Measurements from ENCODE around the gene GOLGA8B. TPM values are rescaled to one million over a fixed set of nuclear protein-coding genes. Genes with fewer than 3 reads are reported as not detected.
"Not testable (repeated sequence)": the region's sequence is repeated elsewhere in the genome, so short reads cannot be mapped to it uniquely, and the experiment has no call there.

GOLGA8B gene
- total RNA-seq (2014; rRNA removed; shearing (Covaris generic)) = 13.5 and 29.2 TPM in 2 replicates
- polyA plus RNA-seq (2016; fragmentation: Nextera tagmentation; extraction: Ambion mirVana) = 17.5 and 19.8 TPM in 2 replicates

- in situ Hi-C loops (cut with MboI) = loop anchor here (25.0 kb wide), 3 partner anchors 221 to 496 kb away; partner anchors contain the start of genes EMC4 and LPCAT4
Observed at GRCh38 chr15:34583399-34584329, at the start of gene GOLGA8B. Gene GOLGA8B (minus strand): TSS chr15:34583651. CDS start chr15:34535912, 47,739 bp downstream.

GRCh38 chr15:34633165-34633564 lies 49.7 kb upstream of the GOLGA8B start:
- H3K36me3 ChIP-seq (ENCODE audit: low read depth); in situ Hi-C loops (cut with MboI); H4K20me1 ChIP-seq (ENCODE audit: insufficient read depth); H3K4me1 ChIP-seq (ENCODE audit: insufficient read depth); H3K27me3 ChIP-seq (replicated peaks; ENCODE audit: insufficient read depth); H3K79me2 ChIP-seq (ENCODE audit: insufficient read depth); DNase-seq; H3K9me2 ChIP-seq (ENCODE audit: insufficient read depth); H3K27ac ChIP-seq; H2AFZ ChIP-seq; H3K4me2 ChIP-seq (ENCODE audit: unreplicated experiment); H3F3A ChIP-seq (ENCODE audit: insufficient read depth); H3K9me3 ChIP-seq (ENCODE audit: low read depth); H3K9ac ChIP-seq; H3K4me3 ChIP-seq: not testable (repeated sequence)
- 95 to 98% methylated on average over 3 of the region's 3 CpGs for WGBS, 2 experiments (ENCODE audit: low coverage in 1 of 2, low lambda C conversion rate in 2 of 2, missing lambda C conversion rate in 2 of 2)

More at GRCh38 chr15:34583399-34584329, at the start of gene GOLGA8B:
- Histone ChIP-seq H3K9ac (peak within 1 kb of the TSS; percentile 65), H4K20me1 (ENCODE audit: insufficient read depth) (no peaks in the 10 kb centered on the region), H3K4me2 (ENCODE audit: unreplicated experiment) (peak within 1 kb of the TSS; percentile 73), H3F3A (ENCODE audit: insufficient read depth) (0 out of 2 replicates have a peak, but pooled peaks cover 6% of the 10 kb centered on the region), H3K27ac (no peak within 1 kb of the TSS), H3K36me3 (ENCODE audit: low read depth) (no peaks in the 10 kb centered on the region), H3K4me3 (peak within 1 kb of the TSS; percentile 79), H3K9me2 (ENCODE audit: insufficient read depth) (no peaks in the 10 kb centered on the region), H3K9me3 (ENCODE audit: low read depth) (no peaks in the 10 kb centered on the region), H3K27me3 (replicated peaks; ENCODE audit: insufficient read depth) (no peaks in the 10 kb centered on the region), H3K4me1 (ENCODE audit: insufficient read depth) (0 out of 2 replicates have a peak, but pooled peaks cover 3% of the 10 kb centered on the region), H3K79me2 (ENCODE audit: insufficient read depth) (0 out of 2 replicates have a peak, but pooled peaks cover 9% of the 10 kb centered on the region), H2AFZ (peak within 1 kb of the TSS; percentile 88)
- TF ChIP-seq EZH2phosphoT487 (IDR thresholded peaks at IDR 0.05; ENCODE audit: insufficient read depth, low read depth) (no peak), EZH2 (IDR thresholded peaks at IDR 0.05; ENCODE audit: insufficient read depth, poor library complexity, severe bottlenecking) (no peak)
- WGBS, 2 experiments (ENCODE audit: low coverage in 1 of 2, low lambda C conversion rate in 2 of 2, missing lambda C conversion rate in 2 of 2) = 5 to 9% methylated on average over 72 to 75 of the region's 101 CpGs
- DNase-seq = peak; percentile 67

DNA sequence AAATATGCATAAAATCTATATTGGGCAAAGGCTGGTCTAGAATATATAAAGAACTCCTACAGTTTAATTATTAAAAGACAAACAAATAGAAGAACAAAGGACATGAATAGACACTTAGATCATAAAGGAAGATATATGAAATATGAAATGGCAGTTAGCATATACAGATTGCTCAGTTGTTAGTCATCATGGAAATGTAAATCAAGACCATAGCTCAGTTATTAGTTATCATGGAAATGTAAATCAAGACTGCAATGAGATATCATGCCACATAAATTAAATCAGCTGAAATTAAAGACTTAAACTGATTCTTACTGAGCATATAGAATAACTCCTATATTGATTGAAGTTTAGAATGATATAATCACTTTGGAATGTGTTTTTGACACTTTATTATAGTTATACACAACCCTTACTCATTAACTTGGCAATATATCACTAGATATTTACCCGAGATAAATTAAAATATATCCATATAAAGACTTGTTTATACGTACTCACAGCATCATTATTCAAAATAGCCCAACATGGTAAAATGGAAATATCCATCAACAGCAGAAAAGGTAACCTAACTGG lies 45.2 kb upstream of the GOLGA8B start:
- Histone ChIP-seq H4K20me1 (ENCODE audit: insufficient read depth) (no peaks in the 10 kb centered on the region), H3K36me3 (ENCODE audit: low read depth) (no peaks in the 10 kb centered on the region), H3F3A (ENCODE audit: insufficient read depth) (no peaks in the 10 kb centered on the region), H2AFZ (no peak overlapping the region), H3K9ac (no peak overlapping the region), H3K4me3 (no peak overlapping the region), H3K27me3 (replicated peaks; ENCODE audit: insufficient read depth) (no peaks in the 10 kb centered on the region), H3K9me3 (ENCODE audit: low read depth) (no peaks in the 10 kb centered on the region), H3K9me2 (ENCODE audit: insufficient read depth) (no peaks in the 10 kb centered on the region), H3K79me2 (ENCODE audit: insufficient read depth) (no peaks in the 10 kb centered on the region), H3K27ac (no peak overlapping the region), H3K4me2 (ENCODE audit: unreplicated experiment) (peak overlapping the region; percentile 17), H3K4me1 (ENCODE audit: insufficient read depth) (peaks cover 7% of the 10 kb centered on the region; the same call in 1 of the 2 replicates)
- DNase-seq = no peak
- no peak for TF ChIP-seq EZH2phosphoT487 (IDR thresholded peaks at IDR 0.05; ENCODE audit: insufficient read depth, low read depth)
- no peak for TF ChIP-seq EZH2 (IDR thresholded peaks at IDR 0.05; ENCODE audit: insufficient read depth, poor library complexity, severe bottlenecking)
- WGBS, 2 experiments (ENCODE audit: low coverage in 1 of 2, low lambda C conversion rate in 2 of 2, missing lambda C conversion rate in 2 of 2) = 58 to 64% methylated on average over 2 of the region's 2 CpGs
- in situ Hi-C loops (cut with MboI) = no loop called here

DNA sequence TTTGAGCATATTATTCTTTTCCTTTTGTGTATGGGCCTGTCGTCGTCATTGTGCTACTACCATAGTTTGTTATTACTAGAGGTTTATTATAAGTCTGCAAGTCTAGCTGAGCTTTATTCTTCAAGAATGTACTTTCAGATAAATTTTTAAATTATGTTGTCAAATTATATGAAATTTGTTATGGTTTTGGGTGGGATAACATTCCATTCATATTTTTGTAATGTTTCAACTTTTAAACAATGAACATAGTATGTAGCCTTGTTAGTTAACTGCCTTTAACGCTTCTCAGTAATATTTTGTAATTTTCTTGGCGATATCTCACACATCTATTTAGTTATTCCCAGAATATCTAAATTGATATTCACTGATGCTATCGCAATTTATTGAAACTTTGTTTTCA lies 41.6 kb upstream of the GOLGA8B start:
- 83 to 90% methylated on average over 5 of the region's 5 CpGs for WGBS, 2 experiments (ENCODE audit: low coverage in 1 of 2, low lambda C conversion rate in 2 of 2, missing lambda C conversion rate in 2 of 2)
- Histone ChIP-seq H3K27ac (no peak overlapping the region), H3K27me3 (replicated peaks; ENCODE audit: insufficient read depth) (no peaks in the 10 kb centered on the region), H3K9ac (no peak overlapping the region), H3K9me3 (ENCODE audit: low read depth) (no peaks in the 10 kb centered on the region), H3K79me2 (ENCODE audit: insufficient read depth) (no peaks in the 10 kb centered on the region), H3K4me2 (ENCODE audit: unreplicated experiment) (no peak overlapping the region), H2AFZ (no peak overlapping the region), H3K9me2 (ENCODE audit: insufficient read depth) (no peaks in the 10 kb centered on the region), H3K4me1 (ENCODE audit: insufficient read depth) (peaks cover 7% of the 10 kb centered on the region; the same call in 1 of the 2 replicates), H4K20me1 (ENCODE audit: insufficient read depth) (no peaks in the 10 kb centered on the region), H3K36me3 (ENCODE audit: low read depth) (no peaks in the 10 kb centered on the region), H3K4me3 (no peak overlapping the region), H3F3A (ENCODE audit: insufficient read depth) (no peaks in the 10 kb centered on the region)
- DNase-seq = no peak
- in situ Hi-C loops (cut with MboI) = no loop called here
- TF ChIP-seq EZH2 (IDR thresholded peaks at IDR 0.05; ENCODE audit: insufficient read depth, poor library complexity, severe bottlenecking) (no peak), EZH2phosphoT487 (IDR thresholded peaks at IDR 0.05; ENCODE audit: insufficient read depth, low read depth) (no peak)

Measured in GM23248 (cell line).